Activated CD8-positive, alpha-beta T cell treated with anti-CD3 and anti-CD28 coated beads, Interleukin-2, amount 10 ng/mL, durations not matched to agents 7 days and 5 days (primary cell): Measurements from ENCODE around the gene NLRP12. TPM values are rescaled to one million over a fixed set of nuclear protein-coding genes. Genes with fewer than 3 reads are reported as not detected.
"Not testable (repeated sequence)": the region's sequence is repeated elsewhere in the genome, so short reads cannot be mapped to it uniquely, and the experiment has no call there.

Experiments used
- ATAC-seq: fragments of 150-1000 bp; cut with Tn5 transposase; one replicate; pipeline ENCODE4 v1.10.0; 2021; ENCODE audit warnings: moderate library complexity
- CTCF ChIA-PET: fragments of 350-600 bp; sonication (Branson Sonifier 250); formaldehyde crosslinking; loops from one replicate; lab custom pipeline; 2021; ENCODE audit warnings: antibody characterized with exemption; lab: Charles Lee
- POLR2A ChIA-PET: fragments of 350-600 bp; sonication (Branson Sonifier 250); formaldehyde crosslinking; loops from one replicate; lab custom pipeline; 2021; ENCODE audit warnings: antibody characterized with exemption; lab: Charles Lee
- DNase-seq: peaks from one replicate; pipeline ENCODE4 v3.0.0-alpha.2; 2020
- H3K27ac Mint-ChIP-seq: one replicate; pipeline ENCODE4 v1.8.0; 2021; ENCODE audit warnings: mild to moderate bottlenecking, mixed read lengths
- H3K27me3 Mint-ChIP-seq: one replicate; pipeline ENCODE4 v1.8.0; 2021; ENCODE audit warnings: low read depth, mixed read lengths
- H3K36me3 Mint-ChIP-seq: one replicate; pipeline ENCODE4 v1.8.0; 2021; ENCODE audit warnings: low read depth, mixed read lengths
- H3K4me1 Mint-ChIP-seq: one replicate; pipeline ENCODE4 v1.8.0; 2021; ENCODE audit warnings: low read depth, mixed read lengths
- H3K4me3 Mint-ChIP-seq: one replicate; pipeline ENCODE4 v1.8.0; 2021; ENCODE audit warnings: mild to moderate bottlenecking, mixed read lengths
- H3K9me3 Mint-ChIP-seq: one replicate; pipeline ENCODE4 v1.8.0; 2022; ENCODE audit warnings: mixed read lengths; ENCODE audit not compliant: insufficient read depth
- total RNA-seq, 2 experiments: library from RNA; stranded (reverse); gene quantifications; one replicate each; pipeline ENCODE4 v1.2.3, GENCODE V29; 2021

NLRP12 gene
- total RNA-seq, 2 experiments from 2014 or later = not detected

DNA sequence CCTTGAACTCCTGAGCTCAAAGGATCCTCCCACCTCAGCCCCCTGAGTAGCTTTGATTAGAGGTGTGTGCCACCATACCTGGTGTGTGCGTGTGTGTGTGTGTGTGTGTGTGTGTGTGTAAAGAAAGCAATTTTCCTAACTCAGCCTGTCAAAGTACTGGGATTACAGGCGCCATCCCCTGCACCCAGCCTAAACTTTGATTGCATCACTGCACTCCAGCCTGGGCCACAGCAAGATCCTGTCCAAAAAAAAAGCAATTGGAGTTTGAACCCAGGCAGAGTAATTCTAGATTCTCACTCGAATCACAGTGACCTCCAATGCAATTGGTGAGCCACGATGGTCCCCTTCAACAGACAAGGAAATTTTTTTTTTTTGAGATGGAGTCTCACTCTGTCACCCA, 29.1 kb downstream of the NLRP12 start:
- Mint-ChIP-seq H3K9me3 (no peaks in the 10 kb centered on the region), H3K36me3 (no peaks in the 10 kb centered on the region), H3K27ac (no peak overlapping the region), H3K4me3 (no peak overlapping the region), H3K4me1 (no peaks in the 10 kb centered on the region), H3K27me3 (no peaks in the 10 kb centered on the region)
- ChIA-PET POLR2A (no interaction called here), CTCF (no interaction called here)
- no peak for ATAC-seq
- no peak for DNase-seq

DNA sequence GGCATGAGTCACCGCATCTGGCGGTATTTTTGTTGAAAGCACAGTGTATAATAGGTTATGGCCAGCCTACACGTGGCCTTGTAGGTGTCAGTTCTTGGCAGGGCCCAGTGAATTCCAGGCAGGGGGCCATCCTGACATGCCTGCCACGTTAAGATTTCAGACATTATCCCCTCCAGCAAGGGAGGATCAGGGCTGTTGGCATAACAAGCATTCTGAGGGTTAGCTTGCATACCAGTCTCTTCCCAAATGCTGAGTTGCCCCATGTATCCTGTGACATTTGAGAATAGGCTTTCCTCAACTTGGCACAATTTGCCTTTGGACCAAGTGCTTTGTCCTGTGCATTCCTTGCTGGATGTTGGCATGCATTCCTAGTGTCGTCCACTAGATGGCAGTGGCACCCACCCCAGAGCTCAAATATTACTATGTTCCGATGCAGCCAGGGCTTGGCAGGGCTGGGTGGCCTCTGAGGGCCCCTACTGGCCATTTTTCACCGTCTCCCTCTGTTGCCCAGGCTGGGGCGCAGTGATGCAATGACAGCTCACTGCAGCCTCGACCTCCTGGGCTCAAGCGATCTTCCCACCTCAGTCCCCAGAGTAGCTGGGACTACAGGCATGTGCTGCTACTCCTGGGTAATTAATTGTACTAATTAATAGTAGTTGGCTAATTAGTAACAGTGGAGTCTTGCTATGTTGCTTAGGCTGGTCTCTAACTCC, 31.2 kb downstream of the NLRP12 start:
- H3K4me3 Mint-ChIP-seq = no peak overlapping the region
- H3K36me3 Mint-ChIP-seq = no peaks in the 10 kb centered on the region
- POLR2A ChIA-PET = interaction anchor here (0.7 to 1.0 kb wide), 2 partner anchors 8 to 9 kb away, joined by 3 read pairs; no protein-coding TSS in a partner anchor
- peak; percentile 86 for DNase-seq
- H3K27ac Mint-ChIP-seq = no peak overlapping the region
- ATAC-seq = peak; percentile 100
- no peaks in the 10 kb centered on the region for H3K9me3 Mint-ChIP-seq
- H3K4me1 Mint-ChIP-seq = no peaks in the 10 kb centered on the region
- CTCF ChIA-PET = interaction anchor here (0.5 to 1.9 kb wide), 28 partner anchors 10 to 597 kb away, joined by 3 to 29 read pairs (median 4); no protein-coding TSS in a partner anchor
- no peaks in the 10 kb centered on the region for H3K27me3 Mint-ChIP-seq

DNA sequence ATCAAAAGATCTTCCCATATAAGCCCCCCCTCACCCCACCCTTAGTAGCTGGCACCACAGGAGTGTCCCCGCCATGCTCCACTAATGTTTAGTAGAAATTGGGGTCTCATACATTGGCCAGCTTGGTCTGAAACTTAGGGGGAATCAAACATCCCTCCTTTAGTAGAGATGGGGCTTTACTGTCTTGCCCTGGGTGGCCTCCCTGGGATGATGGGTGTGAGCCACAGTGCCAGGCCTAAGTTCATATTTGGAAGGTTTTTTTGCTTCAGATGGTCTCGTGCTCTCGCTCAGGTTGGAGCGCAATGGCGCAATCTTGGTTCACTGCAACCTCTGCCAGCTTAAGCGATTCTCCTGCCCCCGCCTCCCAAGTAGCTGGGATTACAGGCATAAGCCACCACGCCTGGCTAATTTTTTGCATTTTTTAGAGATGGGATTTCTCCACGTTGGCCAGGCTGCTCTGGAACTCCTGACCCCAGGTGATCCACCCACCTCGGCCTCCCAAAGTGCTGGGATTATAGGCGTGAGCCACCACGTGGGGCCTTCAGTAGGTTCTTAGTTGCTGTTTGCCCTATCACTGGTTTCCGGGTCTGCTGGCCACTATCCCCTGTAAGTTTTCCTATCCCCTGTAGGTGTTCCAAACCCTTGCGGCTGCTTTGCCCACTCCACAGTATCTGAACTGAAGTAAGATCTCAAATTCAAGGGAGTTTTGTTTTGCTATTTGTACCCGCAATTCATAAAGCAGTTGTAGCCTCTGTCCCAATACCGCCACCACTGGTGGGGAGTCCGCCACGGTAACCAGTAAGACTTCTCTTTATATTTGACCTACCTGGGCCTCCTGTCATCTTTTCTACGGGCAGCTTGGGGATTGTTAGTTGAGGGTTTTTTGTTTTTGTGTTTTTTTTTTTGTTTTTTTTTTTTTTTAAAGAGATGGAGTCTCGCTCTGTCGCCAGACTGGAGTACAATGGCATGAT, 34.1 kb downstream of the NLRP12 start:
- Mint-ChIP-seq H3K27me3 (peaks cover 6% of the 10 kb centered on the region), H3K9me3 (no peaks in the 10 kb centered on the region), H3K36me3 (no peaks in the 10 kb centered on the region), H3K27ac (no peak overlapping the region), H3K4me3 (no peak overlapping the region), H3K4me1 (no peaks in the 10 kb centered on the region)
- POLR2A ChIA-PET = no interaction called here
- ATAC-seq (no peak), DNase-seq (no peak)
- CTCF ChIA-PET = interaction anchor here (0.6 to 1.3 kb wide), 2 partner anchors 234 to 835 kb away, joined by 4 read pairs; no protein-coding TSS in a partner anchor

DNA sequence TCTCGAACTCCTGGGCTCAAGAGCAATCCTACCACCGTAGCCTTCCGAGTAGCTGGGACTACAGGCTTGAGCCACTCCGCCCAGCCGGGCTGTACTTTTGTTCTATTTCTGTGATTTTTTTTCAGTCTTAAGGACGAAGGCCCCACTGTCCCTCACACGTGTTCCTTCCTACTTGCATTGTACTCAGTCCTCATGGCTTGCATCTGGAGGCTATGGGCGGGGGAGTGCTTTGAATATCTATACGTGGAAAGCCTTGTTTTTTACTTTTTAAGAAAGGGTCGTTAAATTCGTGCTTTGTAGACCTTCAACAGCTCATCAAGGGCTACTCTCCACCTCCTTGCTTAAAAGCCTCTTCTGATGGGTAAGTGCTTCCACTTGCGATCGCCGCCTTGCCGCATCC, 36.8 kb downstream of the NLRP12 start:
- CTCF ChIA-PET = no interaction called here

DNA sequence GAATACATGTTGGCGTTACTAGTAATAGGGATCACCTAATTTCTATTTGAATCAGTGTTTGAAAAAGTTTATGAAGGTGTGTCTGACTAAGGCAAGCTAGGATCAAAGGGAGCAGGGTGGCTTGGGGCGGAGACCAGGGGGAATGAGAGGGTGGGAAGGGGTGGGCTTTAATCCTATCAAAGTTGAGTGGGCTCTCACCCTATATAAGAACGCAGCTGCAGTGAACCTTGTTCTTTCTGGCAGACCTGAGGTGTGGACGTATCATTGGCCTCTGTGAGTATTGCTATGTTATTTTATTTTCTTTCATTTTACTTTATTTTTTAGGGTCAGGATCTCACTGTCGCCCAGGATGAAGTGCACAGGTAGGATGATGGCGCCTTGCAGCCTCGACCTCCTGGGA, 37.4 kb downstream of the NLRP12 start:
- H3K27me3 Mint-ChIP-seq = peaks cover 6% of the 10 kb centered on the region
- H3K4me1 Mint-ChIP-seq = no peaks in the 10 kb centered on the region
- no peaks in the 10 kb centered on the region for H3K36me3 Mint-ChIP-seq
- no peak overlapping the region for H3K4me3 Mint-ChIP-seq
- ChIA-PET POLR2A (no interaction called here), CTCF (no interaction called here)
- ATAC-seq (no peak), DNase-seq (no peak)
- no peaks in the 10 kb centered on the region for H3K9me3 Mint-ChIP-seq
- no peak overlapping the region for H3K27ac Mint-ChIP-seq

More for the DNA sequence above, 36.8 kb downstream of the NLRP12 start:
- DNase-seq (no peak), ATAC-seq (no peak)
- Mint-ChIP-seq H3K9me3 (no peaks in the 10 kb centered on the region), H3K27ac (no peak overlapping the region), H3K4me1 (no peaks in the 10 kb centered on the region), H3K27me3 (peaks cover 6% of the 10 kb centered on the region), H3K4me3 (no peak overlapping the region), H3K36me3 (no peaks in the 10 kb centered on the region)
- POLR2A ChIA-PET = no interaction called here

DNA sequence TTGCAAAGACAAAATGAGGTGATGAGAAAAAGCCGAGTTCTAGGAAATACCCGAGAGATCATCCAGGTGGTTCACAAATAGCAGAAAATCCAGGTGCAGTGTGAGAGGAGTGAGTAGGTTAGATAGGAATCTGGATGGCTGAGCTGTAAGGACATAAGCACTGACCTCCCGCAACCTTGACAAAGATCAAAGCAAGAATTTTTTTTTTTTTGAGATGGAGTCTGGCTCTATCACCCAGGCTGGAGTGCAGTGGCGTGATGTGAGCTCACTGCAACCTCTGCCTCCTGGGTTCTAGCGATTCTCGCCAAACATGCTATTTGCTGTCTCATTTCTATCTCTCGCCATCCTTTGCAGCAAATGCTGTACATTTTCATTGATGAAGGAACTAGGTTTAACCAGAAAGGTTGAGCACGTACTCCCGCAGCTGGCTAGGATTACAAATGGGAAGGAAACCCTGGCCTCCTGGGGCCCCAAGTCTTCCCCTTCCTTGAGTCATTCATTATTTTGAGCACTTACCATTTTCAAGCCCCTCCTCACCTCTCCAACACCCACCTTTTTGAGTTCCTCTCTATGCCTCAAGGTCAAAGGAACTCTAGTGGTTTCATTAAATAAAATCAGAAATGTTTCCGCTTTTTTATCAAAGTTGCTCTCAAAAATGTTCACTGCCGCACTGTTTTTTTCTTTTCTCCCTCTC, 38.8 kb downstream of the NLRP12 start:
- ATAC-seq (no peak), DNase-seq (no peak)
- Mint-ChIP-seq H3K4me1 (no peaks in the 10 kb centered on the region), H3K27me3 (peaks cover 6% of the 10 kb centered on the region), H3K27ac (no peak overlapping the region), H3K4me3 (no peak overlapping the region), H3K36me3 (no peaks in the 10 kb centered on the region), H3K9me3 (no peaks in the 10 kb centered on the region)
- CTCF ChIA-PET = no interaction called here
- POLR2A ChIA-PET = no interaction called here

DNA sequence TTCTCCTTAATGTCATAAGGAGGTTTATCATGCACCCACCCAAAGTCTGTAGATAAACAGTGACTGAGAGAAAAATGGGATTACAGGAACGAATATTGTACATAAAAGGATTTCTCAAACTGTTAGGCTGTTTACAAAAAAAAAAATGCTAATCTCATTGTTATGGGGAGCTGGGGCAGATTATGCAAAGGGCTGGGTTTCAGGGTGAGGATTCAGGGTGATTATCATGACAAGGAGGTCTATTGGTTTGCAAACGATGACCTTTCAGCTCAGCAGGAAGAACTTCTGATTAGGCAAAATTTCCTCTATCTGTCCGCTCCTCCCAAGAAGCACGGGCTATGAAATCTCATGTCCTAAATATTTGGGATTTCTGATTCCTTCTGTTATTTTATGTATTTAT, 41.4 kb downstream of the NLRP12 start:
- Mint-ChIP-seq H3K9me3 (no peaks in the 10 kb centered on the region), H3K4me3 (no peak overlapping the region), H3K27me3 (peaks cover 6% of the 10 kb centered on the region), H3K4me1 (no peaks in the 10 kb centered on the region), H3K36me3 (no peaks in the 10 kb centered on the region), H3K27ac (no peak overlapping the region)
- DNase-seq (no peak), ATAC-seq (no peak)
- ChIA-PET POLR2A (no interaction called here), CTCF (interaction anchor here (1.4 to 1.5 kb wide), 2 partner anchors 10 to 241 kb away, joined by 4 to 5 read pairs; no protein-coding TSS in a partner anchor)

DNA sequence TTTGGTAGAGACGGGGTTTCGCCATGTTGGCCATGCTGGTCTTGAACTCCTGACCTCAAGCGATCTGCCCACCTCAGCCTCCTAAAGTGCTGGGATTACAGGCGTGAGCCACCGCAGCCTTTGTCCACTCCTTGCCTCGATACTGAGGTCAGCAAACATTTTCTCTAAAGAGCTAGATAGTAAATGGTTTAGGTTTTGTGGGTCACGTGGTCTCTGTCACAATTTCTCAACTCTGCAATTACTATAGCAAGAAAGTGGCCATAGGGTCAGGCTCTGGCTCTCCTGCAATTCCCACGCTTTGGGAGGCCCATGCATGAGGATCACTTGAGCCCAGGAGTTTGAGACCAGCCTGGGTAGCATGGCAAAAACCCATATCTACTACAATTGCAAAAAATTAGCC, 42.8 kb downstream of the NLRP12 start:
- CTCF ChIA-PET = interaction anchor here (0.9 to 1.5 kb wide), 2 partner anchors 12 to 242 kb away, joined by 3 to 4 read pairs; no protein-coding TSS in a partner anchor

DNA sequence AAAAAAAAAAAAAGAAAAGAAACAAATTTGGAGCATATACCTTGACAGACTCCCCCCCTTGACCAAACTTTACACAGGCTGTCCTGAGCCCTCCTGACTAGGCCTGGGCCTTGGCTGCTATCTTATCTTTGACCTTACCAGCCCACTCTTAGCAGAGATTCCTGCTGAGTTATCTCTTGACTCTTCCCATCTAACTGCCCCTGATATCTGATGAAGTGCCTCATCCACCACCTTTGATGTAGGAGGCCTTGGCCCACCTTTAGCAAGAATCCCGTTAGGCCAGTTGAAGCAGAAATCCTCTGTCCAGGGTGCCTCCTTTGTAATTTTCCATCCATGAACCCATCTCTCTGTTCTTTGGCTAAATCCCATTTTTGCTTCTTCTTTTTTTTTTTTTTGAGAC, 43.6 kb downstream of the NLRP12 start:
- ChIA-PET CTCF (no interaction called here), POLR2A (no interaction called here)
- no peaks in the 10 kb centered on the region for H3K4me1 Mint-ChIP-seq
- no peak overlapping the region for H3K4me3 Mint-ChIP-seq
- H3K9me3 Mint-ChIP-seq = no peaks in the 10 kb centered on the region
- ATAC-seq (no peak), DNase-seq (no peak)
- peaks cover 5% of the 10 kb centered on the region for H3K27me3 Mint-ChIP-seq
- H3K36me3 Mint-ChIP-seq = no peaks in the 10 kb centered on the region
- H3K27ac Mint-ChIP-seq = no peak overlapping the region

More for the DNA sequence above, 42.8 kb downstream of the NLRP12 start:
- H3K4me3 Mint-ChIP-seq, H3K27me3 Mint-ChIP-seq, POLR2A ChIA-PET, DNase-seq, H3K36me3 Mint-ChIP-seq, H3K27ac Mint-ChIP-seq, ATAC-seq, H3K4me1 Mint-ChIP-seq, H3K9me3 Mint-ChIP-seq: not testable (repeated sequence)

DNA sequence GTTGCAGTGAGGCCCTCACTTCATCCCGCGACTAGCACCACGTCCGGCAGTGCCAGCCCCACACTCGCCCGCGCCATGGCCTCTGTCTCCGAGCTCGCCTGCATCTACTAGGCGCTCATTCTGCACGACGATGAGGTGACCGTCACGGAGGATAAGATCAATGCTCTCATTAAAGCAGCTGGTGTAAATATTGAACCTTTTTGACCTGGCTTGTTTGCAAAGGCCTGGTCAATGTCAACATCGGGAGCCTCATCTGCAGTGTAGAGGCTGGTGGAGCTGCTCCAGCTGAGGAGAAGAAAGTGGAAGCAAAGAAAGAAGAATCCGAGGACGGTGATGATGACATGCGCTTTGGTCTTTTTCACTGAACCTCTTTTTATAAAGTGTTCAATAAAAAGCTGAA, 48.6 kb downstream of the NLRP12 start:
- no peaks in the 10 kb centered on the region for H3K4me1 Mint-ChIP-seq
- no peak overlapping the region for H3K27ac Mint-ChIP-seq
- ATAC-seq (no peak), DNase-seq (no peak)
- H3K27me3 Mint-ChIP-seq = no peaks in the 10 kb centered on the region
- CTCF ChIA-PET = interaction anchor here (1.3 kb wide), 1 partner anchor 17 kb away, joined by 6 read pairs; no protein-coding TSS in a partner anchor
- POLR2A ChIA-PET = no interaction called here
- H3K36me3 Mint-ChIP-seq = no peaks in the 10 kb centered on the region
- no peaks in the 10 kb centered on the region for H3K9me3 Mint-ChIP-seq
- no peak overlapping the region for H3K4me3 Mint-ChIP-seq

DNA sequence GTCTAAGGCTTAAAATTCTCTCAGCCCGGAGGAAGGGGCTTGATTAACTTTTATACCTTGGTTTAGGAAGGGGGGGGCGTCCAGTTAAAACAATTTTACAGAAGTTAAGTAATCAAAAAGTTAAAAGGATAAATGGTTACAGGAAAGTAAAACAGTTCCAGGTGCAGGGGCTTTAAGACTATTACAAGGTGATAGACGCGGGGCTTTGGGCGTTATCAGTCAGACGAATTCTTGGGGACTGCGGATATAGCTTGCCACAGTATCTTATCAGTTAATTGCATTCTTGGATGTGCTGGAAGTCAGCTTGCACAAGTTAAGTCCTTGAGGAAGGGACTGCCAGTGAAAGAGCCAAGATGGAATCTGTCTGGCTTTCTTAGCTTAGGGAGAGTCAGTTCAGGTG, 49.6 kb downstream of the NLRP12 start:
- DNase-seq, H3K36me3 Mint-ChIP-seq, POLR2A ChIA-PET, H3K4me3 Mint-ChIP-seq, H3K4me1 Mint-ChIP-seq, H3K27me3 Mint-ChIP-seq, H3K27ac Mint-ChIP-seq, ATAC-seq, H3K9me3 Mint-ChIP-seq: not testable (repeated sequence)
- CTCF ChIA-PET = interaction anchor here (0.9 to 2.9 kb wide), 2 partner anchors 18 to 249 kb away, joined by 4 to 14 read pairs; no protein-coding TSS in a partner anchor
